K562 (cell line): Measurements from ENCODE around the gene ANXA4. TPM values are rescaled to one million over a fixed set of nuclear protein-coding genes. Genes with fewer than 3 reads are reported as not detected.

ENCODE experiments used
- ATAC-seq: fragments of 200-7000 bp; cut with Tn5 transposase; 3 replicates; pipeline ENCODE4 v1.9.1; 2020; ENCODE audit warnings: moderate library complexity
- BruUV-seq: library from RNA; stranded (reverse); fragments of 400-500 nt; replicated peaks from 2 replicates; lab custom pipeline; 2021; lab: Mats Ljungman, UMichigan
- CTCF ChIA-PET: fragments of 300-600 bp; formaldehyde crosslinking; extraction: SDS; loops from one replicate; lab custom pipeline; 2021; ENCODE audit warnings: low intra/inter-chr PET ratio; lab: Yijun Ruan, JAX
- POLR2A ChIA-PET: fragments of 300-600, 350-650 bp; sonication (Branson Sonifier 250); formaldehyde crosslinking; extraction: SDS; loops from one replicate; lab custom pipeline; 2021; ENCODE audit warnings: antibody characterized with exemption, inconsistent platforms; lab: Yijun Ruan, JAX
- DNase-seq, 4 experiments: peaks; one replicate each; pipeline versions ENCODE4 v3.0.0 to v3.0.0-alpha.2; 2011 to 2018; ENCODE audit warnings: low spot score in 3 of 4, mixed read lengths in 3 of 4; ENCODE audit errors: extremely low read depth in 1 of 4
- FAIRE-seq: peaks from 2 replicates; lab custom pipeline; 2011; peaks lifted over from hg19 to GRCh38; lab: Jason Lieb, UNC
- H2AFZ ChIP-seq: 2 replicates; pipeline ENCODE4 v1.6.0; 2011; ENCODE audit warnings: low read depth, low read length, control low read depth, inconsistent platforms
- H3K27ac ChIP-seq: fragments of 200-600 bp; 3 replicates; pipeline ENCODE4 v1.8.0; 2011; ENCODE audit warnings: low read depth, mild to moderate bottlenecking, control low read depth, inconsistent platforms, low read length, moderate library complexity, mixed read lengths; ENCODE audit errors: extremely low read depth
- H3K27me3 ChIP-seq, 2 experiments: fragments of 300-600 bp in 1 of 2; 2 replicates in 1 of 2; 3 replicates in 1 of 2; pipeline versions ENCODE4 v1.6.0 to v1.8.0; 2011; ENCODE audit warnings: inconsistent platforms in 2 of 2, low read length in 2 of 2, mild to moderate bottlenecking in 1 of 2, mixed read lengths in 1 of 2, moderate library complexity in 1 of 2; ENCODE audit not compliant: control insufficient read depth in 2 of 2, insufficient read depth in 2 of 2
- H3K36me3 ChIP-seq: fragments of 300-600 bp; 3 replicates; pipeline ENCODE4 v1.8.0; 2011; ENCODE audit warnings: mild to moderate bottlenecking, low read length, inconsistent platforms; ENCODE audit not compliant: control insufficient read depth, insufficient read depth
- H3K4me1 ChIP-seq, 2 experiments: fragments of 200-600 bp in 1 of 2; replicated peaks in 1 of 2; 2 replicates in 1 of 2; 3 replicates in 1 of 2; pipeline versions ENCODE4 v1.5.1 to v1.8.0; 2011; ENCODE audit warnings: inconsistent platforms in 2 of 2, low read length in 2 of 2, mild to moderate bottlenecking in 1 of 2, mixed read lengths in 1 of 2, moderate library complexity in 1 of 2; ENCODE audit not compliant: control insufficient read depth in 2 of 2, insufficient read depth in 2 of 2
- H3K4me2 ChIP-seq: 2 replicates; pipeline ENCODE4 v1.6.1; 2011; ENCODE audit warnings: low read length, control low read depth, inconsistent platforms, mixed read lengths; ENCODE audit not compliant: insufficient read depth
- H3K4me3 ChIP-seq: fragments of 200-600 bp; sonication (generic), shearing (Covaris generic); 2 replicates; pipeline ENCODE4 v1.5.1; 2016; ENCODE audit warnings: control low read depth, inconsistent platforms
- H3K79me2 ChIP-seq: fragments of 200-600 bp; 3 replicates; pipeline ENCODE4 v1.8.0; 2011; ENCODE audit warnings: low read length, inconsistent platforms; ENCODE audit not compliant: control insufficient read depth, insufficient read depth
- H3K9ac ChIP-seq, 2 experiments: 2 replicates each; pipeline versions ENCODE4 v1.6.0 to v1.6.1; 2011; ENCODE audit warnings: low read depth in 2 of 2, low read length in 2 of 2, control low read depth in 1 of 2, inconsistent platforms in 1 of 2, mild to moderate bottlenecking in 1 of 2, mixed read lengths in 1 of 2; ENCODE audit not compliant: insufficient read depth in 1 of 2
- H3K9me1 ChIP-seq: one replicate; pipeline ENCODE4 v1.6.0; 2011; ENCODE audit warnings: inconsistent platforms, mild to moderate bottlenecking, low read length, moderate library complexity; ENCODE audit not compliant: control insufficient read depth, insufficient read depth
- H3K9me3 ChIP-seq: replicated peaks from 2 replicates; pipeline ENCODE4 v1.5.1; 2011; ENCODE audit warnings: low read depth, low read length, inconsistent platforms; ENCODE audit not compliant: control insufficient read depth, insufficient read depth
- H4K20me1 ChIP-seq: replicated peaks from 2 replicates; pipeline ENCODE4 v1.6.1; 2011; ENCODE audit warnings: low read length, inconsistent platforms, mixed read lengths; ENCODE audit not compliant: control insufficient read depth, insufficient read depth
- CBX1 ChIP-seq: sonication (generic); IDR thresholded peaks from 2 replicates; pipeline ENCODE4 v1.6.1; 2016; ENCODE audit warnings: antibody characterized with exemption, low read depth, mild to moderate bottlenecking
- CSDE1 ChIP-seq, 2 experiments: fragments of 450-650 bp; IDR thresholded peaks; 2 replicates each; pipeline ENCODE4 v1.6.1; 2016; ENCODE audit warnings: mild to moderate bottlenecking in 1 of 2
- NR2C1 ChIP-seq, 2 experiments: fragments of 450-650 bp; IDR thresholded peaks; 2 replicates each; pipeline ENCODE4 v1.6.1; 2017; ENCODE audit warnings: mild to moderate bottlenecking in 2 of 2, antibody characterized with exemption in 1 of 2, inconsistent platforms in 1 of 2, missing compliant biosample characterization in 1 of 2, missing genetic modification characterization in 1 of 2
- POU5F1 ChIP-seq: fragments of 150-350 bp; IDR thresholded peaks from 2 replicates; pipeline ENCODE4 v1.6.1; 2014; ENCODE audit warnings: borderline replicate concordance, low read length, low read depth, mild to moderate bottlenecking; ENCODE audit not compliant: partially characterized antibody
- RBM17 ChIP-seq: fragments of 200-400 bp; formaldehyde crosslinking; IDR thresholded peaks from 2 replicates; pipeline ENCODE4 v1.6.1; 2017; ENCODE audit warnings: low read depth, mild to moderate bottlenecking, low read length, borderline replicate concordance
- RBM25 ChIP-seq: fragments of 200-400 bp; formaldehyde crosslinking; IDR thresholded peaks from 2 replicates; pipeline ENCODE4 v1.6.1; 2018; ENCODE audit warnings: low read length, low read depth, moderate library complexity; ENCODE audit not compliant: severe bottlenecking
- RFX1 ChIP-seq: fragments of 450-650 bp; IDR thresholded peaks from 2 replicates; pipeline ENCODE4 v1.6.1; 2016; ENCODE audit warnings: mild to moderate bottlenecking, moderate library complexity
- SP2 ChIP-seq: IDR thresholded peaks from 2 replicates; pipeline ENCODE4 v1.6.1; 2011; ENCODE audit warnings: mild to moderate bottlenecking, low read depth, low read length, moderate library complexity; ENCODE audit not compliant: poor library complexity, severe bottlenecking; ENCODE audit errors: extremely low read depth
- ZFP1 ChIP-seq: fragments of 450-650 bp; formaldehyde crosslinking; IDR thresholded peaks from 2 replicates; pipeline ENCODE4 v1.4.0; 2020; ENCODE audit warnings: mild to moderate bottlenecking, mixed read lengths
- WGBS: fragments of 100-300 bp; shearing (Covaris generic); methylation state at CpG from one replicate; pipeline ENCODE4 v1.1.6; 2016; ENCODE audit warnings: low coverage, mixed read lengths; ENCODE audit not compliant: insufficient coverage; ENCODE audit errors: missing lambda C conversion rate; 5-methylcytosine and 5-hydroxymethylcytosine counted together
- in situ Hi-C: fragments of 300-500 bp; cut with MboI; formaldehyde crosslinking; loops from 4 replicates; pipeline ENCODE4 v1.15.0; 2018; ENCODE audit warnings: inconsistent platforms, mixed read lengths
- intact Hi-C: fragments of 100-400 bp; cut with micrococcal nuclease; formaldehyde crosslinking; loops from 2 replicates; pipeline ENCODE4 v1.14.2; 2022
- polyA plus RNA-seq, 8 experiments: library from polyadenylated mRNA; depleted of rRNA in 4 of 8; stranded (reverse) in 5 of 8; unstranded in 3 of 8; fragments of >200 nt; fragmentation: Nextera tagmentation in 2 of 8; fragmentation: Illumina TruSeq in 1 of 8; extraction: Ambion mirVana in 2 of 8; extraction: Trizol in 1 of 8; gene quantifications; 2 replicates each; pipeline versions ENCODE4 v1.2.1 to v1.2.3, GENCODE V29; 2011 to 2014; ENCODE audit warnings: inconsistent platforms in 1 of 8, missing spikeins in 1 of 8
- total RNA-seq, 7 experiments: library from RNA; depleted of rRNA in 6 of 7; stranded (reverse); fragments of >200 nt in 6 of 7; fragmentation: Illumina TruSeq in 2 of 7; extraction: Trizol in 2 of 7; gene quantifications; 2 replicates each; pipeline versions ENCODE4 v1.2.1 to v1.2.3, GENCODE V29; 2011 to 2021; ENCODE audit warnings: low replicate concordance in 1 of 7
- TF ChIP-seq, protein P1 (sequence below): fragments of 450-650 bp; formaldehyde crosslinking; conservative IDR thresholded peaks from 2 replicates; pipeline ENCODE4 v1.4.0; 2022; ENCODE audit warnings: mild to moderate bottlenecking, missing genetic modification characterization

The ANXA4 gene
- total and polyA plus RNA-seq, 9 of the 15 experiments (the other 6 are each of a cell fraction or from before 2014, with no cell fraction given) = 3.4 to 13.6 (median 11.6) TPM

DNA sequence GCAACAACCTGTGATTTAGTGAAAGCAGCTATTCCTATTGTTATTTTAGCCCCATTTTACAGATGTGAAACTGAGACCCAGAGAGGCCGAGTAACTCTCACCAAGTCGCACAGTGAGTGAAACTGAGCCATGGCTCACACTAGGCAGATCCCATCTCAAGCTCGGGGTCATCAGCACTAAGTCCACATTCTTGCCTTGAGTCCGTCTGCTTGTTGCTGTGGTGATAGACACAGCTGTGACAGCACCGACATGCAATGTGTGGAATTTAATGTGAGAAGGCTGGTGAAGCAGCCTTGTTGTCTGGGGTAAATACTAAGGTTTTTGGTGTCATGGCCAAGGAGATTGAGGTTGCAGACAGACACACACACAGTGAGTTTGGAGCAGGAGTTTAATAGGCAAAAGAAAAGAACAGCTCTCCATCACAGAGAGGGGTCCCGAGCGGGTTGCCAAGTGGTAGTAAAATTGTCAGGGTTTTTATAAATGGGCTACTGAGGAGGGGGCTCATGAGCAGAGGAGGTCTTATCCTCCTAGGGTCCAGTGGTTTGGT lies 47.3 kb downstream of the ANXA4 start (continued):
- TF ChIP-seq, protein P1, sequence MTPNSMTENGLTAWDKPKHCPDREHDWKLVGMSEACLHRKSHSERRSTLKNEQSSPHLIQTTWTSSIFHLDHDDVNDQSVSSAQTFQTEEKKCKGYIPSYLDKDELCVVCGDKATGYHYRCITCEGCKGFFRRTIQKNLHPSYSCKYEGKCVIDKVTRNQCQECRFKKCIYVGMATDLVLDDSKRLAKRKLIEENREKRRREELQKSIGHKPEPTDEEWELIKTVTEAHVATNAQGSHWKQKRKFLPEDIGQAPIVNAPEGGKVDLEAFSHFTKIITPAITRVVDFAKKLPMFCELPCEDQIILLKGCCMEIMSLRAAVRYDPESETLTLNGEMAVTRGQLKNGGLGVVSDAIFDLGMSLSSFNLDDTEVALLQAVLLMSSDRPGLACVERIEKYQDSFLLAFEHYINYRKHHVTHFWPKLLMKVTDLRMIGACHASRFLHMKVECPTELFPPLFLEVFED (CRISPR knock-in tag) = no peak
- TF ChIP-seq POU5F1 = no peak
- no peak for TF ChIP-seq SP2
- no peak for TF ChIP-seq ZFP1 (CRISPR knock-in tag)
- TF ChIP-seq RBM25 = peak; percentile 88
- TF ChIP-seq CBX1 = 0 out of 2 replicates have a peak, but pooled peaks have one; percentile 32

DNA sequence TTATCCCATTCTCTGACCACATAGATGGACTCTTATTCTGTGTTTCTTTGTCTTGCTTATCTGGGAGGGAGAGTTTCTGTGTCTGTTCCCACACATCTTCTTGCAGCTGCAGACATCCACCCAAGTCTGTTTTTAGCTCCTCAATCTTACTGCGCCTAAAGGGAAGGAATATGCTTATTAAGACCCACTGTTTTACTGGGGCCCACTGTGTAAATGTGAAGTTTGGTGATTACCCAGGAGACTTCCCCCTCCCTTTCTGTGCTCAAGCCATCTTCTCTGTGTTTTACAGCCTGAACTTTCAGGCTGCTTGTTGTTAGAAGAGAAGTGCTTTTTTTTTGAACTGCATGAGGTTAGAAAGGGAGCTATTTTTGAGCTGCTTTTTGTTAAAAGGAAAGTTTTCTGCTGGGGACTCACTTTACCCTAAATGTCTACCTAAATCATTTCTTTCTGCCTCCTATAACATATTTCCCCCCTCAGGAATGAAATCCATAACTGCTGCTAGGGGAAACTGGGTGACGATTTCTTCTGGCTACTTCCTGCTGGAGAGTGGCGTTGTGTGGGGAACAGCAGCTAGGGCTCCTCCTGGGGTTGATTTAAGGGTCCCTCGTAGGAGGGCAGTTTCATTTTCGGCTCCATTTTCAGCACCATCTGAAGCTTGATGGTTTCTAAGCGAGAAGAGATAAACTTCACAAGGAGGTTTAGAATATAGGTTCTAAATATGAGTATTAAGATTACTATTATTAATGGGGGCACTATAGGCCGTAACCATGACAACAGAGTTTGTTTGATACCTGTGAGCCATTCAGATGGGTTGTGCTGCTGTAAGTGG lies 48.1 kb downstream of the ANXA4 start:
- H3K4me1 ChIP-seq = no peaks in the 10 kb centered on the region; a peak in 1 of 5 replicates
- H3K4me3 ChIP-seq = no peak overlapping the region
- no peaks in the 10 kb centered on the region for H3K9me3 ChIP-seq
- H3K9me1 ChIP-seq = no peaks in the 10 kb centered on the region
- no peaks in the 10 kb centered on the region for H4K20me1 ChIP-seq
- H2AFZ ChIP-seq = no peak overlapping the region
- ChIA-PET CTCF (no interaction called here), POLR2A (interaction anchor here (0.6 to 2.2 kb wide), 6 partner anchors 9 to 150 kb away, joined by 3 to 11 read pairs (median 3); no protein-coding TSS in a partner anchor)
- intact Hi-C loops = no loop called here
- H3K36me3 ChIP-seq = no peaks in the 10 kb centered on the region
- FAIRE-seq (peak; percentile 15), ATAC-seq (peak; percentile 41), DNase-seq (no peak)
- 28% methylated on average over 7 of the region's 7 CpGs for WGBS
- no peak overlapping the region for H3K27ac ChIP-seq
- in situ Hi-C loops = no loop called here
- H3K4me2 ChIP-seq = no peak overlapping the region
- no peaks in the 10 kb centered on the region for H3K27me3 ChIP-seq
- no peaks in the 10 kb centered on the region for H3K79me2 ChIP-seq
- TF ChIP-seq CSDE1 (IDR thresholded peaks at IDR 0.05) = 0 out of 4 replicates have a peak, but pooled peaks of 1 of the 2 experiments have one; percentile 20
- peak; percentile 91 for TF ChIP-seq RFX1
- TF ChIP-seq NR2C1 (IDR thresholded peaks at IDR 0.05) = no peak
- TF ChIP-seq NR2C1 (tag; IDR thresholded peaks at IDR 0.05) = no peak
- no peak for TF ChIP-seq RBM17
- no TSS peak for BruUV-seq
- no peak overlapping the region for H3K9ac ChIP-seq
